ENCODE data around the gene ZPBP.

DNA sequence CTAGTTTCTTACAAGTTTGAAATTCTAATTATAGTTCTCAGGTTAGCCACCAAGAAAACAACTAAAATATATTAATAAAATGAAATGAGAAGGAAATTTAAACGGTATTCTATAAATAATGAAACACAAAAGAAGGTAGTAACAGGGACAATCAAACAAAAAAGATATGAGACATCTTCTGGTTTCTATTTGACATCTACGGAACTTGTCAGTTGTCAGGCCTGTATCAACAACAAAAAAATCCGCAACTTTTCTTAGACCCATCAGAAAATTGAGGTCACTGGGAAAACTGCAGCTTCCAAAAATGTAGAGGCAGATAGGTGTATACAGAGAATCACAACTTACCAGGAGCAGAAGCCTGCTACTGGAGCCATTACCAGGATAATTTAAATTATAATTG, 70.6 kb downstream of the ZPBP start:
- TF ChIP-seq, protein P1, sequence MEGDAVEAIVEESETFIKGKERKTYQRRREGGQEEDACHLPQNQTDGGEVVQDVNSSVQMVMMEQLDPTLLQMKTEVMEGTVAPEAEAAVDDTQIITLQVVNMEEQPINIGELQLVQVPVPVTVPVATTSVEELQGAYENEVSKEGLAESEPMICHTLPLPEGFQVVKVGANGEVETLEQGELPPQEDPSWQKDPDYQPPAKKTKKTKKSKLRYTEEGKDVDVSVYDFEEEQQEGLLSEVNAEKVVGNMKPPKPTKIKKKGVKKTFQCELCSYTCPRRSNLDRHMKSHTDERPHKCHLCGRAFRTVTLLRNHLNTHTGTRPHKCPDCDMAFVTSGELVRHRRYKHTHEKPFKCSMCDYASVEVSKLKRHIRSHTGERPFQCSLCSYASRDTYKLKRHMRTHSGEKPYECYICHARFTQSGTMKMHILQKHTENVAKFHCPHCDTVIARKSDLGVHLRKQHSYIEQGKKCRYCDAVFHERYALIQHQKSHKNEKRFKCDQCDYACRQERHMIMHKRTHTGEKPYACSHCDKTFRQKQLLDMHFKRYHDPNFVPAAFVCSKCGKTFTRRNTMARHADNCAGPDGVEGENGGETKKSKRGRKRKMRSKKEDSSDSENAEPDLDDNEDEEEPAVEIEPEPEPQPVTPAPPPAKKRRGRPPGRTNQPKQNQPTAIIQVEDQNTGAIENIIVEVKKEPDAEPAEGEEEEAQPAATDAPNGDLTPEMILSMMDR (IDR thresholded peaks at IDR 0.05) = no peak
- no peak for TF ChIP-seq POLR2A (IDR thresholded peaks at IDR 0.05)
